ENCODE results near the gene SIK2.

- no peak for TF ChIP-seq POLR2A (IDR thresholded peaks at IDR 0.05)
- TF ChIP-seq, protein P1, sequence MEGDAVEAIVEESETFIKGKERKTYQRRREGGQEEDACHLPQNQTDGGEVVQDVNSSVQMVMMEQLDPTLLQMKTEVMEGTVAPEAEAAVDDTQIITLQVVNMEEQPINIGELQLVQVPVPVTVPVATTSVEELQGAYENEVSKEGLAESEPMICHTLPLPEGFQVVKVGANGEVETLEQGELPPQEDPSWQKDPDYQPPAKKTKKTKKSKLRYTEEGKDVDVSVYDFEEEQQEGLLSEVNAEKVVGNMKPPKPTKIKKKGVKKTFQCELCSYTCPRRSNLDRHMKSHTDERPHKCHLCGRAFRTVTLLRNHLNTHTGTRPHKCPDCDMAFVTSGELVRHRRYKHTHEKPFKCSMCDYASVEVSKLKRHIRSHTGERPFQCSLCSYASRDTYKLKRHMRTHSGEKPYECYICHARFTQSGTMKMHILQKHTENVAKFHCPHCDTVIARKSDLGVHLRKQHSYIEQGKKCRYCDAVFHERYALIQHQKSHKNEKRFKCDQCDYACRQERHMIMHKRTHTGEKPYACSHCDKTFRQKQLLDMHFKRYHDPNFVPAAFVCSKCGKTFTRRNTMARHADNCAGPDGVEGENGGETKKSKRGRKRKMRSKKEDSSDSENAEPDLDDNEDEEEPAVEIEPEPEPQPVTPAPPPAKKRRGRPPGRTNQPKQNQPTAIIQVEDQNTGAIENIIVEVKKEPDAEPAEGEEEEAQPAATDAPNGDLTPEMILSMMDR (IDR thresholded peaks at IDR 0.05), result no peak
Observed at GRCh38 chr11:111589886-111590499, 12.3 kb upstream of the SIK2 start.

All from thyroid gland (tissue), 4 donors.